Stimulated activated CD4-positive, alpha-beta T cell treated with anti-CD3 and anti-CD28 coated beads, Interleukin-4, amount 100 ng/mL, for 4 hours (primary cell): ENCODE results near the gene IL36A.

Experiments used
- DNase-seq, 2 experiments: peaks; one replicate each; pipeline ENCODE4 v3.0.0-alpha.2; 2020

Gene IL36A

GRCh38 chr2:113005030-113005509, at the start of gene IL36A:
Gene IL36A (plus strand): TSS chr2:113005459. CDS start chr2:113005872, 413 bp downstream.
- no peak for DNase-seq

GRCh38 chr2:112957511-112957910, 47.7 kb upstream of the IL36A start:
- DNase-seq, result no peak

- no peak for DNase-seq
Measured at GRCh38 chr2:112958428-112959108, 46.7 kb upstream of the IL36A start.

GRCh38 chr2:112959109-112959812, 46.0 kb upstream of the IL36A start:
- DNase-seq, result no peak

- no peak for DNase-seq
Measured at GRCh38 chr2:112960230-112960825, 44.9 kb upstream of the IL36A start.

GRCh38 chr2:112962308-112963175, 42.7 kb upstream of the IL36A start:
- no peak for DNase-seq

- DNase-seq, result no peak
Measured at GRCh38 chr2:112967023-112967422, 38.2 kb upstream of the IL36A start.

- DNase-seq, result no peak
Measured at GRCh38 chr2:112972423-112973086, 32.7 kb upstream of the IL36A start.

GRCh38 chr2:112973156-112973555, 32.1 kb upstream of the IL36A start:
- DNase-seq, result no peak

- DNase-seq, result no peak
Measured at GRCh38 chr2:112977559-112978056, 27.7 kb upstream of the IL36A start, which contains the start of gene IL36G. Gene IL36G (plus strand): TSS chr2:112978006. CDS start chr2:112978639, 633 bp downstream.

- no peak for DNase-seq
Measured at GRCh38 chr2:112979731-112980130, 25.5 kb upstream of the IL36A start.

- no peak for DNase-seq
Measured at GRCh38 chr2:112980537-112980936, 24.7 kb upstream of the IL36A start.

- no peak for DNase-seq
Measured at GRCh38 chr2:112985090-112985489, 20.2 kb upstream of the IL36A start.

- DNase-seq, result no peak
Measured at GRCh38 chr2:112989611-112990010, 15.6 kb upstream of the IL36A start.

GRCh38 chr2:112993831-112994230, 11.4 kb upstream of the IL36A start:
- DNase-seq, result no peak

- DNase-seq, result no peak
Measured at GRCh38 chr2:112994648-112995047, 10.6 kb upstream of the IL36A start.

GRCh38 chr2:112995346-112995920, 9.8 kb upstream of the IL36A start:
- DNase-seq, result peak; percentile 8 to 14

GRCh38 chr2:112996635-112997034, 8.6 kb upstream of the IL36A start:
- peak; percentile 20 to 66 for DNase-seq

GRCh38 chr2:112997151-112997550, 8.1 kb upstream of the IL36A start:
- DNase-seq, result no peak

- no peak for DNase-seq
Measured at GRCh38 chr2:113000436-113000835, 4.8 kb upstream of the IL36A start.

- no peak for DNase-seq
Measured at GRCh38 chr2:113002677-113003076, 2.6 kb upstream of the IL36A start.

GRCh38 chr2:113007250-113007649, 2.0 kb downstream of the IL36A start:
- DNase-seq, result no peak
